Upper lobe of right lung (tissue), 1 donor: Measurements from ENCODE around the gene PTPRC. TPM values are rescaled to one million over a fixed set of nuclear protein-coding genes. Genes with fewer than 3 reads are reported as not detected.

ENCODE experiments used
- ATAC-seq: fragments of 200-7000 bp; cut with Tn5 transposase; one replicate; pipeline ENCODE4 v1.9.1; 2020; ENCODE audit warnings: mild to moderate bottlenecking, moderate library complexity
- DNase-seq: peaks from one replicate; pipeline ENCODE4 v3.0.0-alpha.2; 2020
- H3K27ac ChIP-seq: fragments of 200-600 bp; one replicate; pipeline ENCODE4 v1.8.0; 2022
- H3K27me3 ChIP-seq: fragments of 200-600 bp; one replicate; pipeline ENCODE4 v1.8.0; 2022; ENCODE audit warnings: mild to moderate bottlenecking
- H3K36me3 ChIP-seq: fragments of 200-600 bp; one replicate; pipeline ENCODE4 v1.8.0; 2022
- H3K4me1 ChIP-seq: fragments of 200-600 bp; one replicate; pipeline ENCODE4 v1.8.0; 2022
- H3K4me3 ChIP-seq: fragments of 200-600 bp; one replicate; pipeline ENCODE4 v1.8.0; 2022; ENCODE audit warnings: mild to moderate bottlenecking
- H3K9me3 ChIP-seq: fragments of 200-600 bp; one replicate; pipeline ENCODE4 v1.8.0; 2022
- CTCF ChIP-seq: fragments of 200-600 bp; IDR thresholded peaks from one replicate; pipeline ENCODE4 v1.8.0; 2022; ENCODE audit warnings: antibody characterized with exemption
- intact Hi-C: fragments of 100-400 bp; cut with DNase I; formaldehyde crosslinking; loops from one replicate; pipeline ENCODE4 v1.11.0; 2022
- total RNA-seq: library from RNA; stranded (reverse); fragmentation: NEBNext Ultra II Directional; extraction: Animal tissue kit (Norgen Biotek cat#: 25700); gene quantifications from one replicate; pipeline ENCODE4 v1.2.1, GENCODE V29; 2021
- donor health status: DM: no; HTN: yes; CAD: no; lungs with severe emphysema.

PTPRC gene
- total RNA-seq, 1 donor from 2014 or later, result 127 TPM

GRCh38 chr1:198734323-198735008 is 95.6 kb downstream of the PTPRC start:
- DNase-seq (no peak), ATAC-seq (no peak)
- TF ChIP-seq CTCF, result no peak
- Histone ChIP-seq H3K9me3 (no peaks in the 10 kb centered on the region), H3K36me3 (peaks cover 4% of the 10 kb centered on the region), H3K4me3 (no peak overlapping the region), H3K27ac (no peak overlapping the region), H3K27me3 (no peaks in the 10 kb centered on the region), H3K4me1 (no peaks in the 10 kb centered on the region)
- intact Hi-C loops, result no loop called here

- no peak for TF ChIP-seq CTCF
- Histone ChIP-seq H3K4me3 (no peak overlapping the region), H3K27me3 (no peaks in the 10 kb centered on the region), H3K36me3 (peaks cover 16% of the 10 kb centered on the region), H3K27ac (no peak overlapping the region), H3K9me3 (no peaks in the 10 kb centered on the region), H3K4me1 (no peaks in the 10 kb centered on the region)
- DNase-seq (no peak), ATAC-seq (no peak)
- intact Hi-C loops, result no loop called here
Measured at GRCh38 chr1:198741744-198742143, 102.9 kb downstream of the PTPRC start.

- intact Hi-C loops, result no loop called here
- H3K4me3 ChIP-seq, result no peak overlapping the region
- no peaks in the 10 kb centered on the region for H3K9me3 ChIP-seq
- peak; percentile 46 for ATAC-seq
- no peaks in the 10 kb centered on the region for H3K4me1 ChIP-seq
- H3K27ac ChIP-seq, result no peak overlapping the region
- TF ChIP-seq CTCF, result no peak
- H3K36me3 ChIP-seq, result peaks cover 27% of the 10 kb centered on the region
- DNase-seq, result no peak
- H3K27me3 ChIP-seq, result no peaks in the 10 kb centered on the region
Measured at GRCh38 chr1:198747127-198747526, 108.3 kb downstream of the PTPRC start.

GRCh38 chr1:198749279-198749678 is 110.4 kb downstream of the PTPRC start:
- H3K27ac ChIP-seq, result no peak overlapping the region
- DNase-seq (no peak), ATAC-seq (no peak)
- no peaks in the 10 kb centered on the region for H3K9me3 ChIP-seq
- H3K4me1 ChIP-seq, result no peaks in the 10 kb centered on the region
- no peaks in the 10 kb centered on the region for H3K27me3 ChIP-seq
- intact Hi-C loops, result no loop called here
- TF ChIP-seq CTCF, result no peak
- no peak overlapping the region for H3K4me3 ChIP-seq
- peaks cover 28% of the 10 kb centered on the region for H3K36me3 ChIP-seq

- Histone ChIP-seq H3K9me3 (no peaks in the 10 kb centered on the region), H3K36me3 (peaks cover 20% of the 10 kb centered on the region), H3K27me3 (no peaks in the 10 kb centered on the region), H3K27ac (no peak overlapping the region), H3K4me1 (no peaks in the 10 kb centered on the region), H3K4me3 (no peak overlapping the region)
- intact Hi-C loops, result no loop called here
- no peak for DNase-seq
- no peak for ATAC-seq
- no peak for TF ChIP-seq CTCF
Measured at GRCh38 chr1:198750081-198750480, 111.2 kb downstream of the PTPRC start.

GRCh38 chr1:198751741-198752140 is 112.9 kb downstream of the PTPRC start:
- no peak for TF ChIP-seq CTCF
- no peaks in the 10 kb centered on the region for H3K4me1 ChIP-seq
- H3K4me3 ChIP-seq, result no peak overlapping the region
- DNase-seq (no peak), ATAC-seq (no peak)
- H3K9me3 ChIP-seq, result no peaks in the 10 kb centered on the region
- intact Hi-C loops, result no loop called here
- H3K27ac ChIP-seq, result no peak overlapping the region
- peaks cover 19% of the 10 kb centered on the region for H3K36me3 ChIP-seq
- H3K27me3 ChIP-seq, result no peaks in the 10 kb centered on the region
